GM15510 (cell line): ENCODE results near the gene TMEM238.
A peak's percentile ranks its signal among the peaks of the same experiment; 100 is the strongest.

ENCODE experiments used
- POLR2A ChIP-seq: IDR thresholded peaks from 3 replicates; pipeline ENCODE4 v1.6.1; 2011; ENCODE audit warnings: borderline replicate concordance; ENCODE audit not compliant: insufficient read length; ENCODE audit errors: extremely low read depth

The TMEM238 gene

DNA sequence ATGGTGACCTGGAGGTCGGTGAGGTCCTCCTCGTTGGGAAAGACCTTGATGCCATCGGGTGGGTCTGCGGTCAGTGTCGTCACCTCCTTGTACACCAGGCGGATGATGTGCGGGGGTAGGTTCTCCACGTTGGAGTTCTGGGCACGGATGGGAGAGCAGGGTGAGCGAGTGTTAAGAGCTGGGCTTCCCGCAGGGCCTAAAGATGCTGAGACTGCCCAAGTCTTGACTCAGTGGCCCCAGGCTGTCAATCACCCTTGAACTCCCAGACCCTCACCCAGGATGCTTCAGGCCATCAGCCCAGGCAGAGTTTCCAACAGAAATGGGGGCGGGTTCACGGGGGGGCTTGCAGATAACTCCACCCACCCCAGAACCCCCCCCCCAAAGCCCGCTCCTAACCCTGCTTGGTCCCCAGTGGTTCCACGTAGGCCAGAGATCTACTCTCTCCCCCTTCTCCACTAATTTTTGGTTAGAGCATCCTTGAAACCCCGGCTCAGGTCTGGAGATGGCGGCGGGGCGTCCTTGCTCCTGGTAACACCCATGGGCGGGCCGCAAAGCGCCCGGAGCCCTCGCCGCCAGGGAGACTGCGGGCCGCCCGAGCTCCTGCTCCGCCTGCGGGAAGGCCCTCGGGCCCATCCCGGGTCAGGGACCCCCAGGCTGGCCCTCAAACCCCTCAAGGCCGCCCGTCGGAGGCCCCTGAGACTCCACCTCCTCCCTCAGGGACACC is 22.9 kb upstream of the TMEM238 start:
- TF ChIP-seq POLR2A: no peak

DNA sequence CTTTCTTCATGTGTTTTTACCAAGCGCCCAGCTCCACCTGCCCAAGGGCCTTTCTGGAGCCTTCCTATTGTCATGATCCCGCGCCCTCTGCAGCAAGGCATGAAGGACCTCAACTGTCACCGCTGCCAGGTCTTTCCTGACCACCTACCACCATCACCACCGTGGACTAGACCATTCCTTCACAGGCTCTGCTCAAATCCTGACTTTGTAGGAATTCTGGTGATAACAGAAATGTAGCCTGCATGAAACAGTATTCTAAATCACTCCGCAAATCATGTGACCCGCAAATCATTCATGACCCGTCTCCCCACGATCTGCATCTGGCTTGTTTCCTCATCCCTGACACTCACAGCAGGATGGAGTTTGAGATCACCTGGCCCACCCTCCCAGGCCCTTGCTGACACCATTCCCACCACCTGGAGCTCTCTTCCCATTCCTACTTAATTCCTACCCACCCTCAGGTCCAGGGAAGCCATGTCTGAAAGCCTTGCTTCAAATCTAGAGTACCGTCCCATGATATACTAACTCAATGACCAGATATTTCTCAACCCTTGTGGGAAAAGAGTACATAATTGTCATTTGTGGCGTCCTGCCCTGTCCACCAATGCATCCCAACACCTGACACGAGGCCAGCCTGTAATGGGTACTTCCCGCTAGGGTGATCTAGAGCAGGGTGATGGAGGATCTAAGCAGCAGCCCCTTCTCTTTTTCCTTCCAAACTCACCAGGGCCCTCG is 22.2 kb upstream of the TMEM238 start:
- no peak for TF ChIP-seq POLR2A

DNA sequence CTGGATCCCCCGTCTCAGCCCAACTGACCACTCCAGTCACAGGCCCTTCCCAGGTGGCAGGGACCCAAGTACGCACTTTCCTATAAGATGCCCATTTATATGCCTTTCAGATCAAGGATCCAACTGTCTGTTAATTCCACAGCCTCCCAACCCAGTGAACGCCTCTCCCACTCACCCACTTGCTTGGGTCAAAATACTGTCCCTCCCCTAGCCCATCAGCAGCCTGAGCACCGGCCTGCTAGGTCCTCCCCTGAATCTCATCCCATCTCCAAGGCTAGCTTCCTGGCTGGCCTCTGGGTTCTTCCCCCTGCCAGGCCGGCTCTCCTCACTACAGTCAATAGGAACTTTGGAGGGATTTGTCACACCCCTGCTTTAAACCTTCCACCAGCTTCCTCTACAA is 21.5 kb upstream of the TMEM238 start:
- no peak for TF ChIP-seq POLR2A

DNA sequence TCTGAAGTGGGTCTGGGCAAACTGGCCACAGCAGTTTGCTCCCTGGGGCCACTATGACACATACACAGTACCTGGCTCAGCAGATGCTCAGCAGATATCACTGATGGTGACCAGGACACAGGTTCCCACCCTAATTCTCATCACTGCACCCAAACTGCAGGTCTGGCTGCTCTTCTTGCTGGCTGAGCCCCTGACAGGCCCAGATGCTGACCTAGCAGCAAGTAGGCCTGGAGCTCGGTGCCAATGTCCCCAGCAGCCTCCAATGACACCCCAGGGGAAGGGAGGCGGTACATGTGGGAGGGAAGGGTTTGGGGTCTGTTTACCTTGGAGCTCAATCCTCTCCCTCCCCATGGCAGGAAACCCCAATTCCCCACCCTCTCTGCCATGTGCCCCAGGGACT is 18.4 kb upstream of the TMEM238 start:
- no peak for TF ChIP-seq POLR2A

DNA sequence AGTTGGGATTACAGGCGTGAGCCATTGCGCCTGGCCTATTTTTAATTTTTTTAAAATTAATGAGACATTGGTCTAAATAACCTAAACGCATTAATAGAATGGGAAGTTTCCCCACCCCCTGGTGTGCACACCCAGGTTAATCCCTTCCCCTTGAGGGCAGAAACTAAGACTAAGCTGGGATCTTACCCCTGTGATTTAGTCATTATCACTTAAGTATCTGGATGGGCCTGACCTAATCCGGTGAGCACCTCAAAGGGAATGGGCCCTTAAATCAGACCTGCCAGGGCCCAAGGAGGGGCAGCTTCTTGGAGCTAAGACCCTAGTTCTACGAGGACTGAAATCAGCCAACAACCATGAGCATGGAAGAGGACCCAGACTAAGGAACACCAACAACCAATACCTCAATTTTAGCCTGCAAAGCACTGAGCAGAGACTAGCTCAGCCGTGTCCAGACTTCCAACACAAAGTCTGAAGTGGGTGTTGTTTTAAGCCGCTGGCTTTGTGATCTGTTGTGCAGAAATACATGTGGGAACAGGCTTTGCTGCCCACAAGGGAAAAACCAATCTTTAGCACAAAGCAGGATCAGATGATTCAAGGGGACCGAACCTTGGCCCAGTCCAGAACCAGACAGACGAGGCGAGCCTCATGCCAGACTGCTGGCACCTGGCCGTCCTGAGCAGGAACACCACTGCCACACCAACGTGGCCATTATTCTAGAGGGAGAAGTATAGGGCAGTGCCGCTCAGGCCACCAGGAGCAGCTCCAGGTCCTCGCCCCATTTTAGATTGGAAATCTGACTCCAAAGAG is 16.4 kb upstream of the TMEM238 start:
- no peak for TF ChIP-seq POLR2A

DNA sequence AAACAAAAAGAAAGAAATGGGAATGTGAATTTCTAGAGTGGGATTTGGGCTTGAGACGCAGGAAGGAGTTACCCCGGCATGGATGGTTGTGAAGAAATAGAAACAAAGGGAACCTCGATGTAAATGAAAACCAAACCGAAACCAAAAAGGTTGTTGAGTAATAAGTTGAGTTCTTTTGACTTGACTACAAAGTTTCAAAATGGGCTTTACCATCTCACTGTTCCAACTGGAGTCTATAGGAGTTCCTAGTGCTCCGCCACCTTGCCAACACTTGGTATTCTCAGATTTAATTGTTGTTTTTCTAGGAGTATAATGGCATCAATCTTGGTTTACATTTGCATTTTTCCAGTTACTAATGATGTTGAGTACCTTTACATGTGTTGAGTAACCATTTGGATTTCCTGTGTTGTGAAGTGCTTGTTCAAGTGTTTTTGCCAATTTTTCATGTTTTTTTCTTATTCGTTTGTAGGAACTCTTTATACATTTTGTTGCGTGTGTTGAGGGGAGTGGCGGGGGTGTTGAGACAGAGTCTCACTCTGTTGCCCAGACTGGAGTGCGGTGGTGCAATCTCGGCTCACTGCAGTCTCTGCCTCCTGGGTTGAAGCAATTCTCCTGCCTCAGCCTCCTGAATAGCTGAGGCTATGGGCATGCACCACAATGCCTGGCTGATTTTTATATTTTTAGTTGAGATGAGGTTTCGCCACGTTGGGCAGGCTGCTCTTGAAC is 14.3 kb upstream of the TMEM238 start:
- TF ChIP-seq POLR2A: no peak

DNA sequence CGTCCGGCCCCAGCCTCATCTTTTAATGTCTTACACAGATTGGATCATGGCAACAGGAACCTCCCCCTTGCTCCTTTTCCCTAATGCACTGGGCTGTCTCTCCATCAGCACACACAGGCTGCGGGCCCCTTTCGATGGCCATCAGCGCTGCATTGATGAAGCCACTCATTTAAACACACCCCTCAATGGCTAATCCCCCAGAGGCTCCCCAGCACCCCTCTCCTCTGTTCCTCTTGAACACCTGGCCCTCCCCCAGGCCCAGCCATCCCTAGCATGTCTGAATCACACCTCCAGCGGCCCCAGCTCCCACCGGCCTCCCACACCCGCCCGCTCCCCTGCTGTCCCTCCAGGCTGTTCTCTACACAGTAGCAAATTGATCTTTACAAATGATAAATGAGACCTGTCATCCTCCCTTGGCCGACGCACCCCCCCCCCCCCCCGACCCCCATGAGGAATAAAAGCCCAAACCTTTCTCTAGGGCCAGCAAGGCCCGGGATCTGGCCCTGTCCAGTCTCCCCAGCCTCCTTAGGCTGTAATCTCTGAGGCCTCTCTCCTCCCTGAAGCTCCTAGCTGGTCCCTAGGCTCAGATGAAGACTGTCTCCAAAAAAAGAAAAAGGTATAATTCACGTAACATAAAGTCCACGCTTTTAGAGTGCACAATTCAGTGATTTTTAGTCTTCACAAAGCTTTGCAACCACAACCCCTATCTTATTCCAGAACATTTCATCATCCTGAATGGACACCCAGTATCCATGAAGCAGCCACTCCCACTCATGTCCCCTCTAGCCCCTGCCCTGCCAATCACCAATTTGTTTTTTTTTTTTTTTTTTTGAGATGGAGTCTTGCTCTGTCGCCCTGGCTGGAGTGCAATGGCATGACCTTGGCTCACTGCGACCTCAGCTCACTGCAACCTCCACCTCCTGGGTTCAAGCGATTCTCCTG is 9.0 kb upstream of the TMEM238 start:
- TF ChIP-seq POLR2A: no peak

DNA sequence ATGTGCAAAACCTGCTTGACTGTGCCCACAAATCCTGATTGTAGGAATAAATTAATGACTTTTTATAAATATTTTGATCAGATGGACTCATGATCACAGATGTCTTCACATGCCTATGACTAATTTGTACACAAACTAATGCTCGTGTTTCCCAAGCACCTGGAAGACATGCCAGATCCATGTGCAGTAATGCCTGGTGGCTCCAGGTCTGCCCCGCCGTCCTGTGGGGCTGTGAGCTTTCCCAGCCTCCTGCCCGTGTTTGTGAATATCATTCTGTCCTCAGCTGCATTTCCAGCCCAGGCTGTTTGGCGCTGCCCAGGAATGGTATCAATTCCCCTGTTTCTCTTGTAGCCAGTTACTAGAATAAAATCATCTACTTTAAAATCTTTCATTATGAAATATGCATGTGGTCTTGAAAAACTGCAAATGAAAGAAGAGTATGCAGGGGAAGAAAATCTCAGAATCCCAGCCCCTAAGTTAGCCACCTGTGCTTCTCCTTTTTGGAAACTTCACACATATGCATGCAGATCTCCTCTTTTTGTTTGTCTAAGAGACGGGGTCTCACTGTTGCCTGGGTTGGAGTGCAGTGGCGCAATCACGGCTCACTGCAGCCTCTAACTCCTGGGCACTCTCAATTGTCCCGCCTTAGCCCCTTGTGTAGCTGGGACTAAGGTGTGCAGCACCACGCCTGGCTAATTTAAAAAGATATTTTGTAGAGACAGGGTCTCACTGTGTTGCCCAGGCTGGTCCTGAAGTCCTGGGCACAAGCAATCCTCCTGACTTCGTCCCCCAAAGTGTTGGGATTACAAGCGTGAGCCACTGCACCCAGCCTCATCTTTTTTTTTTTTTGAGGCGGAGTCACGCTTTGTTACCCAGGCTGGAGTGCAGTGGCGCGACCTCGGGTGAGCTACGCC is 7.9 kb upstream of the TMEM238 start:
- TF ChIP-seq POLR2A: no peak

DNA sequence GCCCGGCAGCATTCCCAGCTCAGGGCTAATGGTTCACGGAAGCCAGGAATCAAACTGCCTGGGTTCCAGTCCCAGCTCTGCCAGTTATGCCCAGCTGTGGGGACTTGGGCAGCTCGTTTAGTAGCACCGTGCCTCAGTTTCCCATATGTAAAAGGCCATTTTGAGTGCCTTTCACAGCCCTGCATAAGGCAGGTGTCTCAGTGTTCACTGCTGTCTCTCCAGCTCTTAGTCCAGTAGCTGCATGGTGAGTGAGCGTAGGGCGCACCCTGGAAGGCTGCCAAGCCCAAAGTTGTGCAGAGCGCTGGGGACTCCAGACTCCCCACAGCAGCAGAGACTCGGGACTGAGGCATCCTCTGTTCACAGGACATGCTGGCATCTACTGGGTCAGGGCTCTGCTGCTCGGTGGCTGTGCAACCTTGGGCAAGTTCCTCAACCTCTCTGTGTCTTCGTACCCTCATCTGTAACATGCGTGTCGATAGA is 7.1 kb upstream of the TMEM238 start:
- TF ChIP-seq POLR2A: no peak

DNA sequence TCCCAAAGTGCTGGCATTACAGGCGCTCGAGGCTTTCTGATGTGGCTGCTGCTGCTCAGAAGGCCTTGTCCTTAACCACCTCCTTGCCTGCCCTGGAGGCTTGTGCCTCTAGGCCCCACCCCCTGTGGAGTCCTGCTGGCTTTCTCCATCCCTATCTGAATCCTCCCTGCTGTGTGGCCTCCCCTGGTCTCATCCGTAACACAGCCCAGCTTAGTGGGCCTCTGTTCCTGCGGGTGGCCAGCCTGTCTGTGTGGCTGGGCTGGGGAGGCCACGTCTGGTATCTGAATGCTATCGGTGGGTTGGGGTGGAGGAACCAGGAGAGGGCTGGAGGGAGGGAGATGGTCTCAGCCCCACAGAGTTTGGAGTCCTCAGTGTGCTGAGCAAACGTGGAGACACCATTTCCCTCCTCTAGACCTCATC is 6.4 kb upstream of the TMEM238 start:
- peak; percentile 10 for TF ChIP-seq POLR2A

DNA sequence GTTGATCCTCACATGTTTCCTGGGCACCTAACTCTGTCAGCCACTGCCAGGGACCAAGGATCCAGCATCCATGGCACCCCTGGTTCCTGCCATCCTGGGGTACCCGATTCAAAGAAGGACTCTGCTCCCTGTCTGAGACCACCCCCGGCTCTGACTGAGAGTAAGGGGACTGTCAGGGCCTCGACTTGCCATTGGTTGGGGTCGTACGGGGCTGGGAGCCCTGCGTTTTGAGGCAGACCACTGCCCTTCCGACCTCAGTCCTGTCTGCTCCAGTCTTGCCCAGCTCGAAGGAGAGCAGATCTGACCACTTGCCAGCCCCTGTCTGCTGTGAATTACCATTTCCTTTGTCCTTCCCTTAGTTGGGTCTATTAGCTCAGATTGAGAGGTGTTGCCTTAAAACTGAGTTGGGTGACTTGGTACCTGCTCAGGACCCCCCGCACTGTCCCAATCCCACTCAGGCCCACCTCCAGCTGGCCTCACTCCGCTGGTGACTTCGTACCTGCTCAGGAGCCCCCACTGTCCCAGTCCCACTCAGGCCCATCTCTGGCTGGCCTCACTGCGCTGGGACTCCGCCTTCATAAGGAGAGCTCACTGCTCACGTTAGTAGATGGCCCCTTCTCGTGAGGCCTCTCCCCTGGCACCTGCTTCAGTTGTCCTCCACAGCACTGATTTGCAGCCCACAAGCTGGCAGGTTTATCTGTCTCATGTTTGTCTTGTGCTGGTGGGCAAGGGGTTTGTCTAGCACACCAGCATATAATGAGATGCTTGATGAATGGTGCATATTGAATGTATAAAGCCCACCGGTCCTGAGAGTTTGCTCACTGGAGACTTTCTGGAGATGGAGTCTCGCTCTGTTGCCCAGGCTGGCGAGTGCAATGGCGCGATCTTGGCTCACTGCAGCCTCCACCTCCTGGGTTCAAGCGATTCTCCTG is 5.6 kb upstream of the TMEM238 start:
- peak; percentile 7 for TF ChIP-seq POLR2A
